AG09309 (cell line): ENCODE data around the gene COLEC11.

Experiments used
- DNase-seq: peaks from one replicate; pipeline ENCODE4 v3.0.0-alpha.2; 2010; ENCODE audit warnings: low read depth
- H3K4me3 ChIP-seq: 2 replicates; pipeline ENCODE4 v1.5.1; 2011; ENCODE audit warnings: mild to moderate bottlenecking, low read depth, low read length, moderate library complexity; ENCODE audit not compliant: control insufficient read depth
- TF ChIP-seq, protein P1 (sequence below): IDR thresholded peaks from 2 replicates; pipeline ENCODE4 v1.5.1; 2011; ENCODE audit warnings: mild to moderate bottlenecking, low read depth, low read length, inconsistent platforms; ENCODE audit not compliant: insufficient read depth, control insufficient read depth; ENCODE audit errors: missing control alignments

COLEC11 gene

DNA sequence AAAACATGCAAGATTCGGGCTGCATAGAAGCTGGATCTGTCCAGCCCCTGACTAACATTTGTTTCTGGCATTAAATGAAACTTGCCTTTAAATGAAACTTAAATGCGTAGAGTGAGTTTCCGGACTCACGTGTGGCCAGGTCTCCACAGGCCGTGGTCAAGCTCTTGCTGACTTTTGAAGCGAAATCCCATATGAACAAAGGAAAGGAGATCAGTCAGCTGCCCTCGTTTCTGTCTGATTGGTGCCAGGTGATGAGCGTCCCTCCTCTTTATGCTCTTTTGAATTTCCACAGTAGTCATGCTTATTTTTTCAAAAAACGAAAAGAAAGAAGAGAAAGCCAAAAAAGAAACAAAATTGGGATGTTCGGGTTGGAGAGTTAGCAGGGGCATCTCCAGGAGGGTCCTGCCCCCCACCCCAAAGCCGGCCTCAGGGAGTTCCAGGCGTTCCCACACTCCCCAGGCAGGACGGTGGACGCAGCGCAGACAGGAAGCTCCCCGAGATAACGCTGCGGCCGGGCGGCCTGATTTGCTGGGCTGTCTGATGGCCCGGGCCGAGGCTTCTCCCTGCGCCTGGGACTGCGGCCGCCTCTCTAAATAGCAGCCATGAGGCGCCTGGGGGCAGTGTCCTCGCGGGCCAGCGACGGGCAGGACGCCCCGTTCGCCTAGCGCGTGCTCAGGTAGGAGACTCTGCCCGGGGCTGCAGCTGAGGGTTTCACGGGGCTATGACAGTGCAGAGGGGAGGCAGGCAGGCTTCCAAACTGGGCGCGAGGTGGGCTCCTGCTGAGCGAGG, at the start of gene COLEC11:
TSS of gene COLEC11 (plus strand) at position 620 of the 789 bp plus-strand sequence. CDS start 9,229 bp downstream, outside the sequence.
- TF ChIP-seq, protein P1, sequence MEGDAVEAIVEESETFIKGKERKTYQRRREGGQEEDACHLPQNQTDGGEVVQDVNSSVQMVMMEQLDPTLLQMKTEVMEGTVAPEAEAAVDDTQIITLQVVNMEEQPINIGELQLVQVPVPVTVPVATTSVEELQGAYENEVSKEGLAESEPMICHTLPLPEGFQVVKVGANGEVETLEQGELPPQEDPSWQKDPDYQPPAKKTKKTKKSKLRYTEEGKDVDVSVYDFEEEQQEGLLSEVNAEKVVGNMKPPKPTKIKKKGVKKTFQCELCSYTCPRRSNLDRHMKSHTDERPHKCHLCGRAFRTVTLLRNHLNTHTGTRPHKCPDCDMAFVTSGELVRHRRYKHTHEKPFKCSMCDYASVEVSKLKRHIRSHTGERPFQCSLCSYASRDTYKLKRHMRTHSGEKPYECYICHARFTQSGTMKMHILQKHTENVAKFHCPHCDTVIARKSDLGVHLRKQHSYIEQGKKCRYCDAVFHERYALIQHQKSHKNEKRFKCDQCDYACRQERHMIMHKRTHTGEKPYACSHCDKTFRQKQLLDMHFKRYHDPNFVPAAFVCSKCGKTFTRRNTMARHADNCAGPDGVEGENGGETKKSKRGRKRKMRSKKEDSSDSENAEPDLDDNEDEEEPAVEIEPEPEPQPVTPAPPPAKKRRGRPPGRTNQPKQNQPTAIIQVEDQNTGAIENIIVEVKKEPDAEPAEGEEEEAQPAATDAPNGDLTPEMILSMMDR: no peak
- DNase-seq: no peak
- no peak within 1 kb of the TSS for H3K4me3 ChIP-seq

DNA sequence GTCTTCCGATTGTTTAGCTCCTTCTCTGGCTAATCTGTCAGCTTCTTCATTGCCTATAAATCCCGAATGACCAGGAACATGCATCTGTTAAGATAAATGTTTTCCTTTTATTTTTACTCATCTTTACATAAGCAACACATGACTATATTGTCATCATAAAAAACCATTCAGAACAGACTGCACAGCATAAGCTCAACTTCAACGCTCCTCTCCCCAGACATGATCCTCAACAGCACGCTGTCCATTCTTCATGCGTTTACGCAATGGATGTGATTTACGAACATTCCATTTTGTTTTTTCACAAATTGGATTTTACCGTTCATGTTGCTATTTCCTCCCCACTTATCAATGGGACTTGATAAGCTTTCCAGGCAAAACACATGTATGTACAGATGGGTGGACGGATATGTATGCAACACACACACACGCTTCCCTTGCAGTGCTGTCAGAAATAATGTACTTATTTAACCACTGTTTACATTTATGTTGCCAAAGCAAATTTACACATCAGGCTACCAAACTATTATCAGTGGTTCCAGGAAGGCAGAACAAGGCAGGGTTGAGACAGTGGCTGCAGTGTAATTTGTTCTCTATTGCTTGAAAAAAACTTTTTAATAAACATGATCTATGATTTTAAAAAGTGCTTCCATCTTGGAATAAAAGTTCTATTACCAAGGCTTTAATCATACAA, 49.0 kb upstream of the COLEC11 start:
- H3K4me3 ChIP-seq: no peak overlapping the region
- DNase-seq: no peak
- TF ChIP-seq, protein P1: no peak

DNA sequence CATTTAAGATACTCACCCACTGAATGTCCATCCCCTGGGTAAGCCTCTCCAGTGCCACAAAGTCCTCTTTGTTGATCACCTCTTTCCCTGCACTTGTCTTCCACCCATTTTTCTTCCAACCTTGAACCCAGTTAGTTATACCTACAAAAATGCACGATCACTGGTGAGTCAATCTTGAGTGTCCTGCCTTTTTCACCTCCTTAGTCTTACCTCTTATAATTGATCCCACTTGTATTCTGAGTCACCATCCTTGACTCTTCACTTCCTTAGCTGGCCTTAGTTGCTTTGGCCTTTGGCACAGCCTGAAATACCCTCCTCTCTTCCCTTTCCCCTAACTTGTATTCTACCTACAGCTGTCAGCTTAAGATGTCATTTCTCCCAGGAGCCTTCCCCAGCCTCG, 47.0 kb upstream of the COLEC11 start:
- H3K4me3 ChIP-seq: no peak overlapping the region
- no peak for DNase-seq
- TF ChIP-seq, protein P1: no peak

DNA sequence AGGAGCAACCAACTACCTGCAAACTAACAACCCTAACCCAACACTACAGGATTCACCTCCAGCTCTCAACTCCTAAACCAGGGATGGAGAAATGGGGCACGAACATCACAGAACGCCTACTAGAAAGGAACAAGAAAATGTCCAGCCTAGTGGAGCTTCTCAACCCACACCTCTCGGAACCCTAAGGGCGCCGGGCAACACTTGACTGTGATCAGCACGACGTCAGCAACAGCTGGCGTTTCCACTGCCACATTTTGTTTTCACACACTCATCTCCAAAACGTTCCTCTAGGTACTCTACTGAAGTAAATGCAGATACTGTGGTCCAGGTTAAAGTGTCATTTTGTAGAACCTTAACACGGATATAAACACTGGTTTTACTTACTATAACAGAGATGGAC, 41.0 kb upstream of the COLEC11 start:
- TF ChIP-seq, protein P1: no peak
- H3K4me3 ChIP-seq: no peak overlapping the region
- DNase-seq: no peak

DNA sequence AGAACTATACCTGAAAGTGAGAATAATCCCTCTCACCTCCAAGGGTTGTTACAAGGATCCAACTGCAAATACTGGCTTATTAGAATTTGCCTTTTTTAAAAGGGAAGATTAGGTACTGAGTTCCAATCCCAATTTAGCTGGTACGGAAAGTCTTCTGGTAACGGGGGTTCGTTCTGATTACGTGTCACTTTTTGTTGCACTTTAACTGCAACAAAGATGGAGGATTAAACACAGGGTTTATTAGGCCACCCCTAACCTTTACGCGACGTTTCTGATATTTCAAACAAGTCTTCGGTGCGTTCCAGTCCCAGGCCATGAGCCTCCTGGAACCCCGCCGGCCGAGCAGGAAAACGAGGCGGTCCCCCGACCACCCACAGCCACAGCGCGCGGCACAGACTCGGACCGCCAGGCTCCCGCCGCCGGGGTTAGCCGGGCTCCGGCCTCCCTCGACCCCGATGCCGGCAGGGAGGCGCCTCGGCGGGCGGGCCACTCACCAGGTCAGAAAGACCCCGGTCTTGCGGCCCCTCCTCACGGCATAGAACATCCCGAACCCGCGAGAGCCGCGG, 37.2 kb upstream of the COLEC11 start:
- peak overlapping the region; percentile 97 for H3K4me3 ChIP-seq
- no peak for DNase-seq
- TF ChIP-seq, protein P1: no peak

DNA sequence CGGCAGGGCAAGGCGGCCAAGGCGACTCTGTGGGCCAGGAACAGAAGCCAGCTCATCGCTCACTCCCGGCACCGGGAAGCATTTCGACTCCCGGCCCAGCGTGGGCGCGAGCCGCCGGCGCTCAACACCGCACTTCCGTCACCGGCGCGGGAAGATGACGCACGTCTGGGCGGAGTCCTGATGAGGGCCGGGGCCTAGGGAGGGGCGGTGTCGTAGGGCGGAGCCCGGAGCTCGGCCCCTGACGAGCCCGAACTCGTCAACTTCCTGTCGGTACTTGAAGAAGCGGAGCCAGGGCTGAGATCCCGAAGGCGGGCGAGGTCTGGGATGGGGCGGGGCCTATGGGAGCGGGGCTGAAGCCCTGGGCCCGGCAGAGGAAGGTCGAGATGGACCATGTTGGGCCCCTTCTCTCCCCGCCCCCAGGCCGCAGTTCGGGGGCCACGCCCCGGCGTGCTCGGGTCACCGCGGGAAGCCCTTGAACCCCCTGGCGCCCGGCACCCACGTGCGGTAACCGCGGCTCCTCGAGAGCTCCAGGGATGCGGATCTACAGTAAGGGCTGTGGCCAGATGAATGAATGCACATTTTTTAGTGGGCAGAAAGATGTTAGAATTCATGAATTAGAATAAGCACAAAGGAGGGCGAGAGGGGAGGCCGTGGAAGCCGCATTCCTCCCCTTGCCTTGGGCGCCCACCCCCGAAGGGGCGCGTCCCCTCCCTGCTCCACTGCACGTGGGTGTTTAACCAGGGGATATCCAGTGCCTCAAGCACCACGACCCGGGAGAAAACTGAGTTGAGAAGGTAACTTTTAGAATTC, 36.5 kb upstream of the COLEC11 start, which contains the start of gene RNASEH1:
TSS of gene RNASEH1 (minus strand) at position 129 of the 810 bp plus-strand sequence. CDS start at position 56, 73 bp downstream.
- DNase-seq: peak; percentile 90
- TF ChIP-seq, protein P1: no peak

More for the DNA sequence above, 36.5 kb upstream of the COLEC11 start, which contains the start of gene RNASEH1:
- H3K4me3 ChIP-seq: peak within 1 kb of the TSS; percentile 97
